MCF 10A (cell line): ENCODE results near the gene SLC25A40. TPM values are rescaled to one million over a fixed set of nuclear protein-coding genes. Genes with fewer than 3 reads are reported as not detected.
A peak's percentile ranks its signal among the peaks of the same experiment; 100 is the strongest.

Source experiments
- BruUV-seq: library from RNA; stranded (reverse); fragments of 400-500 nt; replicated peaks from 2 replicates; lab custom pipeline; 2021; lab: Mats Ljungman, UMichigan
- CTCF ChIA-PET: fragments of 300-600 bp; sonication (Branson Sonifier 250); formaldehyde crosslinking; extraction: SDS; loops from one replicate; lab custom pipeline; 2021; ENCODE audit warnings: antibody characterized with exemption, inconsistent platforms; lab: Yijun Ruan, JAX
- POLR2A ChIA-PET: fragments of 300-600, 350-650 bp; sonication (Branson Sonifier 250); formaldehyde crosslinking; extraction: SDS; loops from one replicate; lab custom pipeline; 2020; ENCODE audit warnings: antibody characterized with exemption, inconsistent platforms; lab: Yijun Ruan, JAX
- DNase-seq: peaks from one replicate; pipeline ENCODE4 v3.0.0-alpha.2; 2018; ENCODE audit not compliant: unreplicated experiment
- H3K27ac Mint-ChIP-seq: one replicate; pipeline ENCODE4 v1.8.0; 2022; ENCODE audit warnings: mild to moderate bottlenecking, low read depth, mixed read lengths; ENCODE audit not compliant: unreplicated experiment
- H3K27me3 Mint-ChIP-seq: one replicate; pipeline ENCODE4 v1.8.0; 2022; ENCODE audit warnings: mixed read lengths; ENCODE audit not compliant: insufficient read depth, unreplicated experiment
- H3K36me3 Mint-ChIP-seq: one replicate; pipeline ENCODE4 v1.8.0; 2022; ENCODE audit warnings: mild to moderate bottlenecking, moderate library complexity, mixed read lengths; ENCODE audit not compliant: insufficient read depth, unreplicated experiment
- H3K4me1 Mint-ChIP-seq: one replicate; pipeline ENCODE4 v1.8.0; 2022; ENCODE audit warnings: mixed read lengths; ENCODE audit not compliant: insufficient read depth, unreplicated experiment
- H3K4me3 Mint-ChIP-seq: one replicate; pipeline ENCODE4 v1.8.0; 2022; ENCODE audit warnings: mild to moderate bottlenecking, moderate library complexity, mixed read lengths; ENCODE audit not compliant: unreplicated experiment
- H3K9me3 Mint-ChIP-seq: one replicate; pipeline ENCODE4 v1.8.0; 2022; ENCODE audit warnings: mixed read lengths; ENCODE audit not compliant: unreplicated experiment
- intact Hi-C: fragments of 100-400 bp; cut with micrococcal nuclease; formaldehyde crosslinking; loops from 2 replicates; pipeline ENCODE4 v1.14.1; 2022
- total RNA-seq: library from RNA; stranded (reverse); gene quantifications from 2 replicates; pipeline ENCODE4 v1.2.3, GENCODE V29; 2022
- TF ChIP-seq, protein P1 (sequence below): fragments of 200-600 bp; IDR thresholded peaks from one replicate; pipeline ENCODE4 v1.8.0; 2022; ENCODE audit warnings: antibody characterized with exemption, mild to moderate bottlenecking; ENCODE audit not compliant: unreplicated experiment

Gene SLC25A40
- total RNA-seq, 1 experiment from 2014 or later: 10.7 TPM

DNA sequence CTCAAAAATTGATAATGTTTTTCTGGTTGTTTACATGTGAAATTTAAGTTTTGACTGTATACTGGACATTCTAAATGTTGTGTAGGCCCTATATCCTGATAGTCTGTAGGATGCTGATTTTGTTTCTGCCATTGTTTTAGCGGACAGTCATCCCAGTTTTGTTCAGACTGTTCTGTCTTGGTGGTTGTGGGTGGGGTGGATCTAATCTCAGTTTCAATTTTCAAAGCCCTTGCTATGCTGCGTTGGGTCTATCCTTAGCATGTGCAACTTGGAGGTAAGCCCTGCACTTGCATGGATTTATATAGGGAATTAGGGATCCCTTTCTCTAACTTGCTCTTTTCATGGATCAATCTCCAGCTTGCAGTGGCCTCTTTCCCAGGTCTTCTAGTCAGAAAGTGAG, 19.2 kb upstream of the SLC25A40 start:
- Mint-ChIP-seq H3K4me1 (peaks cover 5% of the 10 kb centered on the region), H3K9me3 (no peaks in the 10 kb centered on the region), H3K4me3 (no peak overlapping the region), H3K36me3 (peaks cover 17% of the 10 kb centered on the region), H3K27ac (peak overlapping the region; percentile 39), H3K27me3 (no peaks in the 10 kb centered on the region)
- ChIA-PET CTCF (interaction anchor here (0.8 kb wide), 1 partner anchor 9 kb away, joined by 3 read pairs; no protein-coding TSS in a partner anchor), POLR2A (no interaction called here)
- intact Hi-C loops: no loop called here
- TF ChIP-seq, protein P1, sequence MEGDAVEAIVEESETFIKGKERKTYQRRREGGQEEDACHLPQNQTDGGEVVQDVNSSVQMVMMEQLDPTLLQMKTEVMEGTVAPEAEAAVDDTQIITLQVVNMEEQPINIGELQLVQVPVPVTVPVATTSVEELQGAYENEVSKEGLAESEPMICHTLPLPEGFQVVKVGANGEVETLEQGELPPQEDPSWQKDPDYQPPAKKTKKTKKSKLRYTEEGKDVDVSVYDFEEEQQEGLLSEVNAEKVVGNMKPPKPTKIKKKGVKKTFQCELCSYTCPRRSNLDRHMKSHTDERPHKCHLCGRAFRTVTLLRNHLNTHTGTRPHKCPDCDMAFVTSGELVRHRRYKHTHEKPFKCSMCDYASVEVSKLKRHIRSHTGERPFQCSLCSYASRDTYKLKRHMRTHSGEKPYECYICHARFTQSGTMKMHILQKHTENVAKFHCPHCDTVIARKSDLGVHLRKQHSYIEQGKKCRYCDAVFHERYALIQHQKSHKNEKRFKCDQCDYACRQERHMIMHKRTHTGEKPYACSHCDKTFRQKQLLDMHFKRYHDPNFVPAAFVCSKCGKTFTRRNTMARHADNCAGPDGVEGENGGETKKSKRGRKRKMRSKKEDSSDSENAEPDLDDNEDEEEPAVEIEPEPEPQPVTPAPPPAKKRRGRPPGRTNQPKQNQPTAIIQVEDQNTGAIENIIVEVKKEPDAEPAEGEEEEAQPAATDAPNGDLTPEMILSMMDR: no peak
- no peak for DNase-seq
- BruUV-seq: no TSS peak

DNA sequence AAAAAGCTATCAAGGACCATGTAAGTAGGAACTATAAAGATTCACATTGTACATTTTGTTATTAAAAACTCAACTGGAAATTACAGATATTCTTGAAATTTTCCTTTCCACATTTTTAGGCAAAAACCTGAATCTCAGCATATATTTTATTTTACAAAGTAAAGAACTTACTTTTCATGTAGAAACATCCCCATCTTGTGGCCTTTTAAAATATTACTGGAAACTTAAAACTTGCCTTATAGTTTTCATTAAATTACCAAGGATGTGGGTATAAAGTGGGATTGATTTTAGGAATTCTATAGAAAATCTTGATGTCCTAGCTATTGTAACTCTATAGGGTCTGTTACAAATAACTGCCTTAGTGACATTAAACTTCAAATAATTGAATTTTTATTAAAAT, 10.7 kb upstream of the SLC25A40 start:
- H3K36me3 Mint-ChIP-seq: peaks cover 30% of the 10 kb centered on the region
- DNase-seq: peak; percentile 31
- ChIA-PET POLR2A (interaction anchor here (0.9 to 3.4 kb wide), 3 partner anchors 8 to 90 kb away, joined by 4 to 12 read pairs (median 5); partner anchors contain the start of genes DBF4 and SLC25A40), CTCF (interaction anchor here (0.5 to 6.6 kb wide), 27 partner anchors 9 to 425 kb away, joined by 3 to 53 read pairs (median 3); no protein-coding TSS in a partner anchor)
- no peak overlapping the region for H3K4me3 Mint-ChIP-seq
- peaks cover 11% of the 10 kb centered on the region for H3K4me1 Mint-ChIP-seq
- no peaks in the 10 kb centered on the region for H3K9me3 Mint-ChIP-seq
- no TSS peak for BruUV-seq
- intact Hi-C loops: loop anchor here (1.0 to 5.0 kb wide), 5 partner anchors 89 to 574 kb away; no protein-coding TSS in a partner anchor
- no peaks in the 10 kb centered on the region for H3K27me3 Mint-ChIP-seq
- TF ChIP-seq, protein P1: peak; percentile 42
- H3K27ac Mint-ChIP-seq: no peak overlapping the region

DNA sequence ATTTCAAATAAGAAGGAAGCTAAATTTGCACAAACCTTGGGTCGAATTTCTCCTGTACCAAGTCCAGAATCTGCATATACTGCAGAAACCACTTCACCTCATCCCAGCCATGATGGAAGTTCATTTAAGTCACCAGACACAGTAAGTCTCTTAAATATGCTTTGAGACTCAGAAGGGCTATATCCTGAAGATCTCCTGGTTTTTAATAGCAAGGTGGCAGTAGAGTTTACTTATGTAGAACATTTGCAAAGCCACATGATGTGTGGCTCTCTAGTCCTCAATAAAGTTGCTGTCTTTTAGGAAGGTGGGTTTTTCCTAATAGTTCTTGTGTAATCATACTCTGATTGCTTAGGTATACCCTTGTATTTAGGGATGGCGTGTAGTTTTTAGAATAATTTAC, 8.9 kb upstream of the SLC25A40 start:
- H3K27ac Mint-ChIP-seq: peak overlapping the region; percentile 28
- intact Hi-C loops: loop anchor here (5.0 kb wide), 2 partner anchors 227 to 468 kb away; no protein-coding TSS in a partner anchor
- TF ChIP-seq, protein P1: no peak
- H3K4me1 Mint-ChIP-seq: peaks cover 15% of the 10 kb centered on the region
- no TSS peak for BruUV-seq
- peaks cover 34% of the 10 kb centered on the region for H3K36me3 Mint-ChIP-seq
- H3K4me3 Mint-ChIP-seq: no peak overlapping the region
- no peaks in the 10 kb centered on the region for H3K27me3 Mint-ChIP-seq
- ChIA-PET CTCF (interaction anchor here (0.6 to 6.6 kb wide), 8 partner anchors 10 to 379 kb away, joined by 3 to 53 read pairs (median 5); no protein-coding TSS in a partner anchor), POLR2A (interaction anchor here (3.4 kb wide), 1 partner anchor 9 kb away, joined by 12 read pairs; the partner anchor contains the start of genes DBF4 and SLC25A40)
- H3K9me3 Mint-ChIP-seq: no peaks in the 10 kb centered on the region
- DNase-seq: no peak

DNA sequence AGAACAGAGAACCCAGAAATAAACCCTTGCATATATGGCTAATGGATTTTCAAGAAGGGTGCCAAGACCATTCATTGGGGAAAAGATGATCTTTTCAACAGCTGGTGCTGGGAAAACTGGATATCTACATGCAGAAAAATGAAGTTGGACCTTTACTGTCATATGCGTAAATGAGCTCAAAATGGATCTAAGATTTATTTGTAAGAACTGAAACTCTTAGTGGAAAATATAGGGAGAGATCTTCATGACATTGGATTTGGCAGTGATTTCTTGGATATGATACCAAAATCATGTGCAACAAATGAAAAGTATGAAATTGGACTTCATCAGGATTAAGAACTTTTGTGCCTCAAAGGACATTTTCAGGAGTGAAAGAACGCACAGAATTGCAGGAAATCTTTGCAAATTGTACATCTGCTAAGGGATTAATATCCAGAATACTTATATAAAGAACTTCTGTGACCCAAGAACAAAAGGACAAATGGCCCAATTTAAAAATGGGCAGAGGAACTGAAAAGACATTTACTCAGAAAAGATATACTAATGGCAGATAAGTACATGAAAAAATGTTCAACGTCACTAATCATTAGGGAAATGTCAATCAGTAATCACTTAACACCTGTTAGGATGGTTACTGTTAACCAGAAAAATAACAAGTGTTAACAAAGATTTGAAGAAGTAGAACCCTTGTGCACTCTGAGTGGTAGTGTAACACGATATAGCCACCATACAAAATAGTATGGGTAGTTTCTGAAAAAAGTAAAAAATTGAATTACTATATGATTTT, 6.2 kb upstream of the SLC25A40 start:
- Mint-ChIP-seq H3K36me3 (peaks cover 23% of the 10 kb centered on the region), H3K27me3 (no peaks in the 10 kb centered on the region), H3K9me3 (no peaks in the 10 kb centered on the region), H3K27ac (peak overlapping the region; percentile 66), H3K4me3 (no peak overlapping the region), H3K4me1 (peaks cover 15% of the 10 kb centered on the region)
- ChIA-PET CTCF (interaction anchor here (0.6 to 1.3 kb wide), 3 partner anchors 227 to 570 kb away, joined by 3 to 4 read pairs (median 4); no protein-coding TSS in a partner anchor), POLR2A (no interaction called here)
- intact Hi-C loops: no loop called here
- no peak for DNase-seq
- TF ChIP-seq, protein P1: no peak
- no TSS peak for BruUV-seq
